GM12878 (cell line): ENCODE measurements around the gene CDH4. TPM values are rescaled to one million over a fixed set of nuclear protein-coding genes. Genes with fewer than 3 reads are reported as not detected.

Experiments
- ATAC-seq: fragments of 200-7000 bp; cut with Tn5 transposase; 3 replicates; pipeline ENCODE4 v1.9.1; 2020; ENCODE audit warnings: mild to moderate bottlenecking, moderate library complexity
- BruUV-seq: library from RNA; stranded (reverse); fragments of 400-500 nt; replicated peaks from 2 replicates; lab custom pipeline; 2021; lab: Mats Ljungman, UMichigan
- CTCF ChIA-PET: fragments of 300-600 bp; sonication (Branson Sonifier 250); formaldehyde crosslinking; extraction: SDS; loops from one replicate; lab custom pipeline; 2021; ENCODE audit warnings: inconsistent platforms; lab: Yijun Ruan, JAX
- POLR2A ChIA-PET: fragments of 350-600 bp; formaldehyde crosslinking; extraction: SDS; loops from one replicate; lab custom pipeline; 2021; ENCODE audit warnings: inconsistent platforms; lab: Charles Lee
- RAD21 ChIA-PET: fragments of 300-600 bp; sonication (Branson Sonifier 250); formaldehyde crosslinking; loops from one replicate; lab custom pipeline; 2023; ENCODE audit warnings: antibody characterized with exemption; ENCODE audit not compliant: unreplicated experiment; lab: Charles Lee
- SMC1A ChIA-PET: fragments of 300-600 bp; sonication (Branson Sonifier 250); formaldehyde crosslinking; loops from one replicate; lab custom pipeline; 2023; ENCODE audit not compliant: unreplicated experiment, uncharacterized antibody; lab: Charles Lee
- DNase-seq: peaks from one replicate; pipeline ENCODE4 v3.0.0-alpha.2; 2011; ENCODE audit warnings: low read depth, low spot score
- FAIRE-seq: peaks from 3 replicates; lab custom pipeline; 2011; peaks lifted over from hg19 to GRCh38; lab: Jason Lieb, UNC
- H2AFZ ChIP-seq: 2 replicates; pipeline ENCODE4 v1.6.0; 2011; ENCODE audit warnings: low read depth, low read length, control low read depth; ENCODE audit not compliant: control insufficient read depth
- H3K27ac ChIP-seq: 2 replicates; pipeline ENCODE4 v1.5.1; 2011; ENCODE audit warnings: control low read depth; ENCODE audit not compliant: control insufficient read depth, insufficient read depth
- H3K27me3 ChIP-seq, 2 experiments: replicated peaks in 1 of 2; 2 replicates each; pipeline versions ENCODE4 v1.6.0 to v1.6.1; 2011; ENCODE audit warnings: low read length in 1 of 2; ENCODE audit not compliant: control insufficient read depth in 2 of 2, insufficient read depth in 2 of 2
- H3K36me3 ChIP-seq, 2 experiments: 2 replicates each; pipeline ENCODE4 v1.5.1; 2011; ENCODE audit warnings: low read length in 1 of 2; ENCODE audit not compliant: control insufficient read depth in 2 of 2, insufficient read depth in 2 of 2
- H3K4me1 ChIP-seq: 2 replicates; pipeline ENCODE4 v1.6.1; 2011; ENCODE audit warnings: mild to moderate bottlenecking, low read length, moderate library complexity, mixed read lengths; ENCODE audit not compliant: control insufficient read depth, insufficient read depth
- H3K4me2 ChIP-seq: 2 replicates; pipeline ENCODE4 v1.6.0; 2011; ENCODE audit warnings: control low read depth; ENCODE audit not compliant: control insufficient read depth, insufficient read depth
- H3K4me3 ChIP-seq: fragments of 200-600 bp; sonication (generic); 2 replicates; pipeline ENCODE4 v1.5.1; 2016
- H3K79me2 ChIP-seq: 2 replicates; pipeline ENCODE4 v1.6.0; 2011; ENCODE audit warnings: low read length; ENCODE audit not compliant: control insufficient read depth, insufficient read depth
- H3K9ac ChIP-seq: 2 replicates; pipeline ENCODE4 v1.8.0; 2011; ENCODE audit warnings: low read length, control low read depth, mixed read lengths; ENCODE audit not compliant: control insufficient read depth, insufficient read depth
- H3K9me3 ChIP-seq: replicated peaks from 3 replicates; pipeline ENCODE4 v1.5.1; 2011; ENCODE audit warnings: mild to moderate bottlenecking, low read length; ENCODE audit not compliant: control insufficient read depth, insufficient read depth
- H4K20me1 ChIP-seq: 2 replicates; pipeline ENCODE4 v1.6.0; 2011; ENCODE audit not compliant: control insufficient read depth, insufficient read depth
- KLF5 ChIP-seq: fragments of 450-650 bp; IDR thresholded peaks from 2 replicates; pipeline ENCODE4 v1.6.1; 2014; ENCODE audit warnings: mild to moderate bottlenecking; ENCODE audit not compliant: partially characterized antibody
- NBN ChIP-seq: fragments of 450-650 bp; IDR thresholded peaks from 2 replicates; pipeline ENCODE4 v1.6.1; 2016
- ZNF622 ChIP-seq: fragments of 450-650 bp; IDR thresholded peaks from 2 replicates; pipeline ENCODE4 v1.6.1; 2017; ENCODE audit warnings: mild to moderate bottlenecking, inconsistent platforms
- WGBS: methylation state at CpG from one replicate; pipeline ENCODE4 v1.1.6; 2016; ENCODE audit warnings: low lambda C conversion rate; ENCODE audit not compliant: insufficient replicate concordance, insufficient coverage; ENCODE audit errors: missing lambda C conversion rate; 5-methylcytosine and 5-hydroxymethylcytosine counted together
- in situ Hi-C: fragments of 300-500 bp; cut with MboI; formaldehyde crosslinking; loops from 9 replicates; pipeline ENCODE4 v1.14.3; 2018; ENCODE audit warnings: mixed read lengths
- intact Hi-C: fragments of 100-400 bp; cut with micrococcal nuclease; formaldehyde crosslinking; loops from one replicate; pipeline ENCODE4 v1.14.2; 2022; ENCODE audit not compliant: unreplicated experiment
- polyA plus RNA-seq, 11 experiments: library from polyadenylated mRNA; depleted of rRNA in 4 of 11; unstranded in 6 of 11; stranded (reverse) in 5 of 11; fragments of >200 nt; fragmentation: Nextera tagmentation in 4 of 11; fragmentation: Illumina TruSeq in 1 of 11; extraction: Ambion mirVana in 4 of 11; extraction: Trizol in 1 of 11; gene quantifications; 1 replicate in 1 of 11; 2 replicates in 10 of 11; pipeline versions ENCODE4 v1.2.1 to v1.2.3, GENCODE V29; 2011 to 2016; ENCODE audit warnings: inconsistent platforms in 2 of 11, missing spikeins in 2 of 11, low read depth in 1 of 11
- total RNA-seq, 4 experiments: library from RNA; depleted of rRNA in 3 of 4; stranded (reverse); fragments of >200 nt in 3 of 4; fragmentation: Illumina TruSeq in 1 of 4; extraction: Trizol in 1 of 4; gene quantifications; 2 replicates each; pipeline versions ENCODE4 v1.2.1 to v1.2.3, GENCODE V29; 2013 to 2021
- TF ChIP-seq, protein P1 (sequence below): IDR thresholded peaks from 2 replicates; pipeline ENCODE4 v1.6.1; 2011; ENCODE audit warnings: low read depth, mild to moderate bottlenecking, low read length, moderate library complexity, borderline replicate concordance; ENCODE audit errors: extremely low read depth
- TF ChIP-seq, protein P2 (sequence below): IDR thresholded peaks from 2 replicates; pipeline ENCODE4 v1.6.1; 2011; ENCODE audit warnings: low read depth, low read length, improper control_type of control experiment, borderline replicate concordance

Gene CDH4
- total and polyA plus RNA-seq, 10 of the 15 experiments (the other 5 are each of a cell fraction or from before 2014, with no cell fraction given) = not detected

- TF ChIP-seq, protein P1, sequence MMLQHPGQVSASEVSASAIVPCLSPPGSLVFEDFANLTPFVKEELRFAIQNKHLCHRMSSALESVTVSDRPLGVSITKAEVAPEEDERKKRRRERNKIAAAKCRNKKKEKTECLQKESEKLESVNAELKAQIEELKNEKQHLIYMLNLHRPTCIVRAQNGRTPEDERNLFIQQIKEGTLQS = no peak
Observed at GRCh38 chr20:61926253-61926613, 674.2 kb downstream of the CDH4 start (continued).

DNA sequence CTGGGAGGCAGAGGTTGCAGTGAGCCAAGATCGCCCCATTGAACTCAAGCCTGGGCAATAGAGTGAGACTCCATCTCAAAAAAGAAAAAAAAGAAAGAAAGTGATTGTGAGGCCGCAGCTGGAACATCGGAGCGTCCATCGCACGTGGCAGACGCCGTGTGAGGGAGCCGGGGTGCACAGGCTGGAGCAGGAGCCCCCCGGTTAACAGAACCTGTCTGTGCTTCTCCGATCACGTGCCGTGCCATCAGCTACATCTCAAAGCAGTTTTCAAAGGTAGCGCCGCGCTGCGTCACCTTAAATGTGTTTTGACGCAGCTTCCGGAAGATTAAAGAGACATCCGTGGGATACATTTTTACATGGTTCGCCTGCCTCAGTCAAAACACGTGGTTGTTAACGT, 674.7 kb downstream of the CDH4 start:
- ChIA-PET POLR2A (no interaction called here), CTCF (no interaction called here)
- Histone ChIP-seq H4K20me1 (no peaks in the 10 kb centered on the region), H3K9me3 (no peaks in the 10 kb centered on the region; the same call in 2 of the 3 replicates), H3K36me3 (no peaks in the 10 kb centered on the region), H3K79me2 (no peaks in the 10 kb centered on the region)
- ATAC-seq (no peak), FAIRE-seq (no peak)
- 82% methylated on average over 22 of the region's 23 CpGs for WGBS
- TF ChIP-seq KLF5 (no peak), NBN (no peak), ZNF622 (no peak)
- TF ChIP-seq, protein P2, sequence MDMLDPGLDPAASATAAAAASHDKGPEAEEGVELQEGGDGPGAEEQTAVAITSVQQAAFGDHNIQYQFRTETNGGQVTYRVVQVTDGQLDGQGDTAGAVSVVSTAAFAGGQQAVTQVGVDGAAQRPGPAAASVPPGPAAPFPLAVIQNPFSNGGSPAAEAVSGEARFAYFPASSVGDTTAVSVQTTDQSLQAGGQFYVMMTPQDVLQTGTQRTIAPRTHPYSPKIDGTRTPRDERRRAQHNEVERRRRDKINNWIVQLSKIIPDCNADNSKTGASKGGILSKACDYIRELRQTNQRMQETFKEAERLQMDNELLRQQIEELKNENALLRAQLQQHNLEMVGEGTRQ = no peak
- TF ChIP-seq, all 136 proteins: peak for 0
- Histone ChIP-seq H3K4me3 (no peak overlapping the region), H3K27me3 (no peaks in the 10 kb centered on the region), H3K9ac (no peak overlapping the region), H3K27ac (no peak overlapping the region), H3K4me2 (no peak overlapping the region), H2AFZ (no peak overlapping the region), H3K4me1 (no peaks in the 10 kb centered on the region)
- BruUV-seq = no TSS peak
- in situ Hi-C loops (no loop called here), intact Hi-C loops (no loop called here)
- SMC1A ChIA-PET = no interaction called here
- RAD21 ChIA-PET = no interaction called here
- DNase-seq = no peak
